PC-3 (cell line): ENCODE measurements around the gene KAT6B.

ENCODE experiments used
- CTCF ChIP-seq: fragments of 300-600 bp; sonication (generic); conservative IDR thresholded peaks from 2 replicates; pipeline ENCODE4 v1.5.1; 2017; ENCODE audit warnings: antibody characterized with exemption, low read depth, mild to moderate bottlenecking, low read length
- EZH2 ChIP-seq: fragments of 300-600 bp; sonication (generic); IDR thresholded peaks from one replicate; pipeline ENCODE4 v1.6.1; 2017; ENCODE audit warnings: antibody characterized with exemption, mild to moderate bottlenecking, low read length; ENCODE audit not compliant: unreplicated experiment
- EZH2phosphoT487 ChIP-seq: fragments of 300-600 bp; sonication (generic); IDR thresholded peaks from 2 replicates; pipeline ENCODE4 v1.6.1; 2018; ENCODE audit warnings: mild to moderate bottlenecking, antibody characterized with exemption, low read length, borderline replicate concordance

GRCh38 chr10:75018686-75019307, 192.4 kb downstream of the KAT6B start:
- no peak for TF ChIP-seq CTCF
- no peak for TF ChIP-seq EZH2
- no peak for TF ChIP-seq EZH2phosphoT487
